H1 (cell line): ENCODE measurements around the gene SLC25A47. TPM values are rescaled to one million over a fixed set of nuclear protein-coding genes. Genes with fewer than 3 reads are reported as not detected.

Experiments used
- CTCF ChIA-PET: fragments of 300-600 bp; sonication (Branson Sonifier 250); formaldehyde crosslinking; loops from one replicate; lab custom pipeline; 2021; ENCODE audit not compliant: partially characterized antibody; lab: Charles Lee
- POLR2A ChIA-PET: fragments of 300-600 bp; sonication (Branson Sonifier 250); formaldehyde crosslinking; loops from one replicate; lab custom pipeline; 2021; ENCODE audit warnings: inconsistent platforms; ENCODE audit not compliant: partially characterized antibody; lab: Charles Lee
- DNase-seq, 2 experiments: peaks; one replicate each; pipeline versions ENCODE4 v3.0.0 to v3.0.0-alpha.2; 2010 to 2022; ENCODE audit warnings: low spot score in 2 of 2, low read depth in 1 of 2, mixed read lengths in 1 of 2
- FAIRE-seq: peaks from 2 replicates; lab custom pipeline; 2011; peaks lifted over from hg19 to GRCh38; lab: Jason Lieb, UNC
- H2AFZ ChIP-seq: 2 replicates; pipeline ENCODE4 v1.8.1; 2012; ENCODE audit warnings: low read length, inconsistent platforms
- H2AK5ac ChIP-seq: 2 replicates; pipeline ENCODE4 v1.6.1; 2013; ENCODE audit warnings: low read depth, low read length
- H2BK120ac ChIP-seq: replicated peaks from 2 replicates; pipeline ENCODE3; 2013; ENCODE audit warnings: low read depth, low read length, inconsistent platforms
- H2BK12ac ChIP-seq: 2 replicates; pipeline ENCODE4 v1.6.1; 2013; ENCODE audit warnings: low read depth, low read length
- H2BK15ac ChIP-seq: 2 replicates; pipeline ENCODE4 v1.6.1; 2013; ENCODE audit warnings: low read length
- H2BK20ac ChIP-seq: 2 replicates; pipeline ENCODE4 v1.6.1; 2013; ENCODE audit warnings: low read length
- H2BK5ac ChIP-seq: 2 replicates; pipeline ENCODE4 v1.6.1; 2013; ENCODE audit warnings: low read depth, low read length
- H3K14ac ChIP-seq: 2 replicates; pipeline ENCODE4 v1.6.1; 2013; ENCODE audit warnings: inconsistent platforms; ENCODE audit not compliant: insufficient read length
- H3K18ac ChIP-seq: 2 replicates; pipeline ENCODE4 v1.6.1; 2013; ENCODE audit warnings: low read length; ENCODE audit errors: extremely low read depth
- H3K23ac ChIP-seq: 2 replicates; pipeline ENCODE4 v1.6.1; 2013; ENCODE audit warnings: inconsistent platforms; ENCODE audit not compliant: insufficient read length
- H3K23me2 ChIP-seq: 2 replicates; pipeline ENCODE4 v1.6.1; 2013; ENCODE audit warnings: low read depth, low read length
- H3K27ac ChIP-seq: 2 replicates; pipeline ENCODE4 v1.6.1; 2011; ENCODE audit warnings: low read depth, low read length, inconsistent platforms
- H3K27me3 ChIP-seq, 4 experiments: replicated peaks in 1 of 4; 1 replicate in 1 of 4; 2 replicates in 3 of 4; pipeline versions ENCODE4 v1.6.1 to v1.8.1; 2011 to 2013; ENCODE audit warnings: low read length in 3 of 4, mild to moderate bottlenecking in 3 of 4, inconsistent platforms in 2 of 4, mixed read lengths in 2 of 4, moderate library complexity in 1 of 4; ENCODE audit not compliant: control insufficient read depth in 3 of 4, insufficient read depth in 3 of 4; ENCODE audit errors: extremely low read depth in 1 of 4
- H3K36me3 ChIP-seq, 4 experiments: 2 replicates each; pipeline versions ENCODE4 v1.6.1 to v1.8.1; 2011 to 2013; ENCODE audit warnings: mild to moderate bottlenecking in 4 of 4, low read length in 3 of 4, moderate library complexity in 2 of 4, control low read depth in 1 of 4, inconsistent platforms in 1 of 4; ENCODE audit not compliant: insufficient read depth in 4 of 4, control insufficient read depth in 2 of 4
- H3K4ac ChIP-seq: replicated peaks from 2 replicates; pipeline ENCODE3; 2013; ENCODE audit warnings: low read length, low read depth, mixed read lengths, inconsistent platforms; ENCODE audit not compliant: insufficient read length
- H3K4me1 ChIP-seq, 4 experiments: replicated peaks in 1 of 4; 1 replicate in 1 of 4; 2 replicates in 3 of 4; pipeline versions ENCODE4 v1.6.1 to v1.8.1; 2011 to 2013; ENCODE audit warnings: low read length in 3 of 4, inconsistent platforms in 2 of 4, mixed read lengths in 1 of 4; ENCODE audit not compliant: insufficient read depth in 4 of 4, control insufficient read depth in 3 of 4
- H3K4me2 ChIP-seq, 2 experiments: 2 replicates each; pipeline versions ENCODE4 v1.6.1 to v1.8.1; 2011 to 2013; ENCODE audit warnings: low read depth in 2 of 2, low read length in 2 of 2, control low read depth in 1 of 2, inconsistent platforms in 1 of 2, mild to moderate bottlenecking in 1 of 2; ENCODE audit not compliant: insufficient read depth in 1 of 2
- H3K4me3 ChIP-seq, 4 experiments: fragments of 200-600, 300-600 bp in 1 of 4; sonication (generic), shearing (Covaris generic), sonication (Bioruptor Twin) in 1 of 4; 2 replicates each; pipeline versions ENCODE4 v1.5.1 to v1.8.1; 2011 to 2016; ENCODE audit warnings: low read length in 4 of 4, low read depth in 3 of 4, control low read depth in 2 of 4, inconsistent platforms in 2 of 4, mild to moderate bottlenecking in 2 of 4, mixed read lengths in 1 of 4, moderate library complexity in 1 of 4; ENCODE audit not compliant: insufficient read depth in 2 of 4; ENCODE audit errors: extremely low read depth in 1 of 4
- H3K56ac ChIP-seq: replicated peaks from 2 replicates; pipeline ENCODE3; 2013; ENCODE audit warnings: low read depth, mild to moderate bottlenecking, mixed read lengths, low read length, inconsistent platforms; ENCODE audit not compliant: insufficient read length
- H3K79me1 ChIP-seq: 2 replicates; pipeline ENCODE4 v1.6.1; 2013; ENCODE audit warnings: low read depth, low read length, control low read depth
- H3K79me2 ChIP-seq, 2 experiments: 2 replicates each; pipeline versions ENCODE4 v1.6.1 to v1.8.1; 2012 to 2013; ENCODE audit warnings: low read length in 2 of 2, mild to moderate bottlenecking in 2 of 2, inconsistent platforms in 1 of 2; ENCODE audit not compliant: insufficient read depth in 2 of 2, control insufficient read depth in 1 of 2
- H3K9ac ChIP-seq, 4 experiments: replicated peaks in 1 of 4; 1 replicate in 1 of 4; 2 replicates in 3 of 4; pipeline versions ENCODE4 v1.6.1 to v1.8.1; 2011 to 2013; ENCODE audit warnings: low read depth in 3 of 4, low read length in 3 of 4, control low read depth in 2 of 4, mild to moderate bottlenecking in 2 of 4, moderate library complexity in 2 of 4, inconsistent platforms in 1 of 4; ENCODE audit errors: extremely low read depth in 1 of 4
- H3K9me3 ChIP-seq, 2 experiments: 2 replicates each; pipeline versions ENCODE4 v1.6.1 to v1.8.1; 2012 to 2013; ENCODE audit warnings: mild to moderate bottlenecking in 2 of 2, moderate library complexity in 2 of 2, control low read depth in 1 of 2, inconsistent platforms in 1 of 2, low read depth in 1 of 2, low read length in 1 of 2, mixed read lengths in 1 of 2; ENCODE audit not compliant: insufficient read depth in 2 of 2
- H4K20me1 ChIP-seq, 2 experiments: replicated peaks in 1 of 2; 2 replicates each; pipeline versions ENCODE3 to v1.8.1; 2011 to 2013; ENCODE audit warnings: inconsistent platforms in 2 of 2, low read length in 2 of 2, mild to moderate bottlenecking in 1 of 2; ENCODE audit not compliant: insufficient read depth in 2 of 2, control insufficient read depth in 1 of 2
- H4K5ac ChIP-seq: 2 replicates; pipeline ENCODE4 v1.6.1; 2013; ENCODE audit warnings: low read length, low read depth, mixed read lengths, inconsistent platforms; ENCODE audit not compliant: insufficient read length
- H4K8ac ChIP-seq: 2 replicates; pipeline ENCODE4 v1.8.0; 2013; ENCODE audit warnings: mild to moderate bottlenecking, moderate library complexity, low read length, inconsistent platforms; ENCODE audit not compliant: insufficient read depth; ENCODE audit errors: extremely low read depth
- H4K91ac ChIP-seq: replicated peaks from 2 replicates; pipeline ENCODE3; 2013; ENCODE audit warnings: low read length, mixed read lengths, inconsistent platforms; ENCODE audit not compliant: insufficient read length
- SAP30 ChIP-seq: fragments of 300-600 bp; sonication (generic); IDR thresholded peaks from 2 replicates; pipeline ENCODE4 v1.7.1; 2012; ENCODE audit warnings: low read length, moderate library complexity, mild to moderate bottlenecking, inconsistent platforms; ENCODE audit not compliant: insufficient read depth, insufficient replicate concordance
- SIRT6 ChIP-seq: IDR thresholded peaks from one replicate; pipeline ENCODE4 v1.7.1; 2012; ENCODE audit warnings: low read length, inconsistent platforms
- WGBS, 2 experiments: shearing (Covaris generic) in 1 of 2; methylation state at CpG; one replicate each; pipeline versions ENCODE4 v1.1.6 to v1.1.7; 2013 to 2015; ENCODE audit warnings: low lambda C conversion rate in 2 of 2, mixed read lengths in 2 of 2, inconsistent platforms in 1 of 2, low coverage in 1 of 2, missing lambda C conversion rate in 1 of 2; ENCODE audit not compliant: insufficient replicate concordance in 2 of 2, insufficient coverage in 1 of 2, insufficient read length in 1 of 2; ENCODE audit errors: extremely low coverage in 1 of 2, missing lambda C conversion rate in 1 of 2; 5-methylcytosine and 5-hydroxymethylcytosine counted together
- polyA plus RNA-seq, 7 experiments: library from polyadenylated mRNA; depleted of rRNA in 3 of 7; stranded (reverse) in 5 of 7; unstranded in 2 of 7; fragments of >200 nt in 5 of 7; fragments of 200-250 nt in 2 of 7; gene quantifications; 1 replicate in 5 of 7; 2 replicates in 1 of 7; 4 replicates in 1 of 7; pipeline versions ENCODE4 v1.2.1 to v1.2.3, GENCODE V29; 2011 to 2013; ENCODE audit warnings: missing spikeins in 2 of 7, mixed read lengths in 2 of 7
- total RNA-seq: library from RNA; stranded (reverse); fragmentation: NEBNext Ultra II Directional; extraction: Animal tissue kit (Norgen Biotek cat#: 25700); gene quantifications from 2 replicates; pipeline ENCODE4 v1.2.1, GENCODE V29; 2021

SLC25A47 gene
- total and polyA plus RNA-seq, 2 of the 8 experiments (the other 6 are each of a cell fraction or from before 2014, with no cell fraction given) = not detected

- Histone ChIP-seq H3K4ac (no peak overlapping the region), H3K27me3 (no peaks in the 10 kb centered on the region), H2BK120ac (no peak overlapping the region), H3K23me2 (no peaks in the 10 kb centered on the region), H3K23ac (no peak overlapping the region), H2BK20ac (no peak overlapping the region), H3K18ac (no peak overlapping the region), H3K79me2 (peaks cover 3 to 74% of the 10 kb centered on the region in 2 experiments), H4K20me1 (peaks cover 10 to 29% of the 10 kb centered on the region in 2 experiments), H3K56ac (no peak overlapping the region), H3K4me2 (no peak overlapping the region), H2BK15ac (no peak overlapping the region), H3K36me3 (peaks cover 7 to 30% (median 11%) of the 10 kb centered on the region in 4 experiments; a peak in 7 of 8 replicates), H3K79me1 (peaks cover 20% of the 10 kb centered on the region), H4K8ac (no peak overlapping the region), H3K14ac (no peak overlapping the region), H4K91ac (no peak overlapping the region), H3K9me3 (no peaks in the 10 kb centered on the region), H3K9ac (no peak overlapping the region), H3K4me1 (peaks cover 6 to 19% (median 7%) of the 10 kb centered on the region in 4 experiments), H2BK12ac (no peak overlapping the region), H2AFZ (no peak overlapping the region), H4K5ac (no peak overlapping the region), H3K4me3 (no peak overlapping the region), H2AK5ac (no peak overlapping the region), H2BK5ac (no peak overlapping the region), H3K27ac (no peak overlapping the region)
- no peak for DNase-seq
- TF ChIP-seq SIRT6 (no peak), SAP30 (no peak)
- WGBS, 2 experiments = 88% methylated on average over 8 of the region's 8 CpGs; no CpG with 5 or more reads in 1 of the 2 experiments
- FAIRE-seq = no peak
- ChIA-PET CTCF (interaction anchor here (1.8 kb wide), 1 partner anchor 11 kb away, joined by 6 read pairs; no protein-coding TSS in a partner anchor), POLR2A (no interaction called here)
These were observed 43.6 kb upstream of the SLC25A47 start for GRCh38 chr14:100279563-100279962.
